NCI-H1092 (cell line): ENCODE measurements around the gene RNF166.

Source experiments
- DNase-seq: peaks from one replicate; lab custom pipeline; 2025; lab: John Stamatoyannopoulos, UW

RNF166 gene

GRCh38 chr16:88706229-88706964 lies at the start of gene RNF166, which contains the start of gene CTU2:
RNF166 (minus strand) TSS chr16:88706408; CDS start chr16:88706325, 83 bp downstream.
CTU2 (plus strand) TSS chr16:88706503; CDS start chr16:88706531, 28 bp downstream.
- peak; percentile 76 for DNase-seq

DNA sequence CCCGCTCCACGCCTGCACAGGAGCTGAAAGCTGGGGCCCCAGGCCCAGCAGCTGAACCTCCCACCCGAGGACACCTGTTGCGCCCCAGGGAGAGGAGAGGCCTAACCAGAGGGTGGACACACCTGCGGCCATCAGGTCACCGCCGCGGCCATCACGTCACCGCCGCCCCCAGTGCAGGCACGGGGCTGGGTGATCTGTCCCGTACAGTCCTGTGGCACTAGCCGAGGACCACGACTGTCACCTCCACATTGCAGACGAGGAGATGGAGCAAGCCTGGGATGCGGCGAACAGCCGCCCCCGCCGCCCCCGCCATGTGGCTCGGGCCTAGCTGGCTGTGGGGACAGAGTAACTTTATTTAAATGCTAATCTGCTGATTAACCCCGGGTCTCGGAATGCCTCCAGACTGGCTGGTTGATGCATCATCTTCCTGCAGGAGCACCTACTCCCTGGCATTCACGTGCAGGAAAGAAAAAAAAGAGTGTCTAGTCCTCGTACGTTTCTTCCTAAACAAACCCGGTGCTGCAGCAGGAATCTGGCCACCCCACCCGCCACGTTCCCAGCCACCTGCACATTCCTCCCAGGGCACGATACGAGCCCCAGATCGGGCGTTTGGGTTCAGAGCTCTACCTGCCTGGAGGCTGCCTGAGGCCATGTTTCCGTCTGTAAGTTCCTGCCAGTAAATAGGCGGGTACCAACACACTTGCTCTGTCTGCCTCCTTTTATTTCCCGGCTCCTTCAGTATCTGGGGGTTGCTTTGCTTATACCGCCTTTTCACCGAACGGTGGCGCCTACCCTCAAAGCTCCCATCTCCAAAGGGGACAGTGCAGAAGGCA lies 48.9 kb upstream of the RNF166 start:
- no peak for DNase-seq

GRCh38 chr16:88754109-88754911 lies 48.1 kb upstream of the RNF166 start:
- no peak for DNase-seq

GRCh38 chr16:88753602-88754001 lies 47.4 kb upstream of the RNF166 start:
- no peak for DNase-seq

DNA sequence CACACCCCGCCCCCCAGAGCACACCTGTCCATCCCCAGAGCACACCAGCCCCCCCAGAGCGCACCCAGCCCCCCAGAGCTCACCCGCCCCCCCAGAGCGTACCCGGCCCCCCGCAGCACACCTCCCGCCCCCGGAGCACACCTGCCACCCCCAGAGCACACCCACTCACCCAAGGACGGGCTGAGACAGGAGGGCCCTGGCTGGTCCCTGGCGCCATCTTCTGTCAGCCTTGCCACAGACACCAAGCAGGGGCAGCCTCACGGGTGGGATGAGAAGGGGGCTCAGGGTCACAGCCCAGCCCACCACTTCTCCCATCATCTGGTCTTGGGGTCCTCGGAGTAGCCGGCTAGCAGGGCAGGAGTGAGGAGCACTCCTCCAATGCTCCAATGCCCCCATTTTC lies 47.0 kb upstream of the RNF166 start:
- no peak for DNase-seq

- DNase-seq, result no peak
These were observed 46.3 kb upstream of the RNF166 start for GRCh38 chr16:88752386-88753002.

DNA sequence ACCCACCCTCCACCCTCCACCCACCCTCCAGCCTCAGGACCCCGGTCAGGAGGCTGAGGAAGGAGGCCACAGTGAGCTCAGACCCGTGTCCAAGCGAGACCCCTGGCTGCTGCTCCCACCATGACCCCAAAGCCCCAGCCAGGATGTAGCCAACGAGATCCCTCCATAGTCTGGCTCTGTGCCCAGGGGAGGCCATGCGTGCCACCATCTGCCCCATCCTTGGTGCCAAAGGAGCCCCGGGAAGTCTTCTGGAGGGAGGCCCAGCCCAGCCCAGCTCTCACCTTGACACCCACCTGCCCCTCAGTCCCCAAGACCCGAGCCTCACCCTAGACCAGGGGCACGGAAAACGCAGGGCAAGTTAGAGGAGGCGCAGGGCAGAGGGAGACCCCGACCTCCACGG lies 44.6 kb upstream of the RNF166 start:
- no peak for DNase-seq

- no peak for DNase-seq
These were observed 43.1 kb upstream of the RNF166 start for GRCh38 chr16:88749358-88749757.

GRCh38 chr16:88748364-88748763 lies 42.2 kb upstream of the RNF166 start:
- DNase-seq, result no peak

GRCh38 chr16:88747588-88748301 lies 41.5 kb upstream of the RNF166 start:
- DNase-seq, result no peak

DNA sequence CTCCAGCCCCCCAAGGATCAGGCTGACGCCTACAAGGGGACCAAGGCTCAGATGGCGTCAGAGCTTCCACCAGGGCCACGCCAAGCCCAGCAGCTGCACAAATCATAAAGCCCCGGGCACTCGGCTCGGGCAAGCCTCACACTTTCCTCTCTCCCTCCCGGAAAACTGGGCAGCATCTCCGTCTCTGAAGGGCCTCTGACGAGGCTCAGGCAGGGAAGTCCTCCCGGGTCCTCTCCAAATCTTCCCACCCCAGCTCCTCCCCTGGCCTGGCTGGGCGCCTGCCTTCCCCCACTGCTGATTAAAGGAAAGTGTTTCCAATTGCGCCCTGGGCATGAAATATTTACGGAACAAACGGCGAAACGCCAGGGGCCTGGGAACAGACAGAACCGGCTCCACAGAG lies 40.3 kb upstream of the RNF166 start:
- no peak for DNase-seq

DNA sequence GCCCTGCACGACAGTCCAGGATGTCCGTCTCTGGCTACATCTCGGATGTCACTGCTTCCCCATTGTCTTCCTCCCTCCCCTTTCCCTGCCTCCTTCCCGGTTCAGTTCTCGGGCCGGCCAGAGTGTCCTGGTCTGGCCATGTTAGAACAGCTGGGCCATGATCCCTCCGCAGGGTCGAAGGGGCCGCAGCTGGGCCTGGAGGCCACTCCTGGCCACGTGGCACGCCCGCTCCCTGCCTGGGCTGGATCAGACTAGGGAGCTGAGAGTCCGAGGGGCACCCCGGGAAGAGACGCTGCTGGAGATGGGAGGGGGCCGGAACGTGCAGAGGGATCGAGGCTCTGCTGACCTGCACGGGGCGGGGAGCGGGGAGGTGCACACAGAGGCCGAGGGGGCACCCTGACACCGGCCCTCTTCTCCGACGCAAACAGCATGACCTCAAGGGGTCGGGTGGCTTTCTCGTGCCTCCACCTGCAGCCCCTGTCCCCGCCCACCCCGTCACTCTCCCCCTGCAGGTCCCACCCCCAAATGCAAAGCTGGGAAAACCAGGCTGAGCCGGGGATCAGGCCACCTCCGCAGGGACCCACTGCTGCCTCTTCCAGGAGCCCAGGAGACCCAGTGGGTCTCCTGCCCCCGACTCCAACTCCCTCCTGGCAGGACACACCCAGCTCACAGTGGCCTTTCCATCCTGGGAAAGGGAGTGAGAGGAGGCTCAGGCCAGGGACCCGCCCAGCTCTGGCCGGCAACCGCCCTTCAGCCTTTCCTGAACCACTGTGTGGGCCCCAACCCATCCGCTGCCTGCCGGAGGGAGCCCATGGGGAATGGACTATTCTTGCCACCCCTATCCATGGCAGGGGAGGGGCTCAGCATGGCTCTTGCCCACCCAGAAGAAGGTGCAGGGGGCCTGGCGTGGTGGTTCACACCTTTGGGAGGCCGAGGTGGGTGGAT lies 38.6 kb upstream of the RNF166 start:
- DNase-seq, result no peak

GRCh38 chr16:88743693-88744576 lies 37.7 kb upstream of the RNF166 start:
- DNase-seq, result peak; percentile 61

DNA sequence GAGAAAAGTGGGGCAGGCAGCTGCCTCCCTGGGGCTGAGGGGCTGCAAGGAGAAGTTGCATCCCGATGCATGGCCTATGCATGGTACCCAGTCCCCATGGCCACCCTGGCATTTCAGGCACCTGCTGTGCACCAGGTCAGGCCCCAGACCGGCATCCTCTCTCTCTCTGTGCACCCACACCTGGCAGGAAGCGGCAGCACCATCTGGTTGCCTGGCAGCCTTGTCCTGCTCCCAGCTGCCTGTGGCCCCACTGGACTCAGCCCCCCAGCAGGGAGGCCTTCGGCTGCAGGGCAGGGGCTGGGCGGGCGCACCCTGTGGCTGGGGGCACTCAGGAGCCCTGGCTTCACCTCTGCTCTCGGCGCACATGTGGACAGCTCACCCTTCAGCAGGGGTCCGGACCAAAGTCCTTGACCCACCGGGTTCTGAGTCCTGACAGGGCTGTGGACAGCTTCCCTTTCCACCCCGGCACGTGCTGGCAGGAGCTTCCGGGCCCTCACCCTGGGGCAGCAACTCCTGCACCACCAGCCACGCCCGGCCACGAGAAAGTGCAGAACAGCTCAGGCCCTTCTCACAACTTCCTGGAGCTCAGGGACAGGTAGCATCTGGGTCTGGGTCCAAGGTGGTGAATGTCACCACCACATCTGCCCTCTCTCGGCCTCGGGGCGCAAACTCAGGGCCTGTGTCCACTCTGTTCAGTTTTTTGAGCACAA lies 36.8 kb upstream of the RNF166 start:
- DNase-seq, result no peak

- no peak for DNase-seq
These were observed 35.2 kb upstream of the RNF166 start for GRCh38 chr16:88741368-88741767.

- DNase-seq, result no peak
These were observed 34.5 kb upstream of the RNF166 start for GRCh38 chr16:88740727-88741055.

DNA sequence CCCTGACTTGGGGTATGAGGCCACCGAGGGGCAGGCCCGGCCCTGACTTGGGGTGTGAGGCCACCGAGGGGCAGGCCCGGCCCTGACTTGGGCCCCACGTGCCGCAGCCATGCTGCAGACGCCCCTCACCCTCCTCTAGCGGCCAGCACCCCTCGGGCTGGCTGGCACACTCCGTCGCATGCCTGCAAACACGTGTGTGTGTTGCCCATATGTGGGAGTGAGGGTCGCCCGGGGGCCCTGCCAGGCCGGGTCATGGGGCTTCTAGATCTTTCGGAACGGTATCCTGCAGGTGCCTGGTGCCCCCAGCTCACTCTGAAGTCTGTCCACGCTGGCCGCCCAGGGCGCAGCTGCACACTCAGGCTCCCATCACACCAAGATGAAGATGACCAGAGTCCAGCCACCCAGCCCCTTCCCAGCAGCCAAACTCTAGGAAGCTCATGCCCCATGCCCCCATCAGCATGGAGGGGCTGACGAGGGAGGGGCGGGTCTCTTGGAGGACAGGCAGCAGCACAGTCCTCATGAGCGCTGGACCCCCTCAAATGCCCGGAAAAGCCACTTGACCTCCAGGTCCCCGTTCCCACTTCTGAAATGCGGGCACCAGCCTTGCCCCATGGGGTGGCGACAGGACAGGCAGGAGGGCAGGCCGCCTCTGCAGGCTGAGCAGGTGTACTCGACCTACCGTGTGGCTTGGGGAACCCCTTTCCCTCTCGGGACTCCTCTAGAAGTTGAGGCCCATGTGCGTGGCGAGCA lies 33.9 kb upstream of the RNF166 start:
- no peak for DNase-seq
